ENCODE measurements around the gene EXOC1L.

The EXOC1L gene, protein sequence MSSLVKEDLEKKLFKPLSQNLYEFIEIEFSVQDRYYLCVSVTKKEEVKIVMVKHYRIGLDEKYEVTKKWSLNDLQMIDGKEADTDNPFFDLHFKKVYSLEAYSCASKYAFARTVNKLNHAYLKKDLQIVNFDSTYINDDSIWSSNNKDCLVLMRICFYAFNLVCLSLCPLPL

DNA sequence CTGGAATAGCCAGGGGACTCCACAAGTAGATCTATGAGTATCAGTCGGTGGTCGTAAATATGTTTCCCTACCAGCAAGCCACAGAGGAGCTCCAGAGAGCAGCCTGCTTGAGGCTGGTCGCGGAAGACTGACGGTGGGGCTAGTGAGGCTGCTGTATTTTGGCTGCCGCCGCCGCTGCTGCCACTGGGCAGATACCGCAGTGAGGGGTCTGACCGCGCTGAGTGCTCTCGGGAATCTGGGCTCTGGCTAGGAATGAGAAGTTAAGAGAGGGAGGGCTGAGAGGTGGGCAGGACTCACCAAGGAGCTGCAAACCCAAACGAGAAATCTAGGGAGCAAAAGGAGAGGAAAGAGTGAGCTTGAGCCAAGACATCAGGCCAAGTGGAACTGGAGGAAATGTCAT, at the start of gene EXOC1L:
EXOC1L (plus strand) TSS at position 157 of the 400 bp plus-strand sequence; CDS start at position 394, 237 bp downstream.
- no peak for DNase-seq (ENCODE audit: low read depth in 2 of 2)

DNA sequence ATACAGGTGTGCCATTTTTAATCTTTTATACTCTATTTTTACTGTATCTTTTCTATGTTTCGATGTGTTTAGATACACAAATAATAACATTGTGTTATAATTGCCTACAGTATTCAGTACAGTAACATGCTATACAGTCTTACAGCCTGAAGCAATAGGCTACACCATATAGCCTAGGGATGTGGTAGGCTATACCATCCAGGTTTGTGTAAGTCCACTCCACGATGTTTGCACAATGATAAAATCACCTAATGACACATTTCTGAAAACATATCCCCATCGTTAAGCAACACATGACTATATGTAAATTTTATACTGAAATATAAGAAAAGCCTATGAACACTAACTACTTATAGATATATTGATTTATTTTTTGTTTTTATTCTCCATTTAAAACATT, 48.9 kb upstream of the EXOC1L start:
- no peak for DNase-seq (ENCODE audit: low read depth in 2 of 2)

DNA sequence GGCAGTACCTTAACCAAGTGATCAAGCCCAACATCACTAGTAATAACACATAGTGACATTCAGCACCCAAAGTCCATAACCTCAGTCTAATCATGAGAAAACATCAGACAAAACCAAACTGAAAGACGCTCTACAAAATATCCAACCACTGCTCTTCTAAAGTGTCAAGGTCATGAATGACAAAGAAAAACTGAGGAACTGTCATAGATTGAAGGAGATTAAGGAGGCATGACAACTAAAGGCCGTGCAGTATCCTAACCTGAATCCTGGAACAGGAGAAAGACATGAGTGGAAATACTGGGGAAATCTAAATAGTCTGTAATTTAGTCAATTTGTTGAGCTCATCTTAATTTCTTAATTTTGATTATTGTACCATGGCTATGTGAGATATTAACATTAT, 38.2 kb upstream of the EXOC1L start:
- no peak for DNase-seq (ENCODE audit: low read depth in 2 of 2)

DNA sequence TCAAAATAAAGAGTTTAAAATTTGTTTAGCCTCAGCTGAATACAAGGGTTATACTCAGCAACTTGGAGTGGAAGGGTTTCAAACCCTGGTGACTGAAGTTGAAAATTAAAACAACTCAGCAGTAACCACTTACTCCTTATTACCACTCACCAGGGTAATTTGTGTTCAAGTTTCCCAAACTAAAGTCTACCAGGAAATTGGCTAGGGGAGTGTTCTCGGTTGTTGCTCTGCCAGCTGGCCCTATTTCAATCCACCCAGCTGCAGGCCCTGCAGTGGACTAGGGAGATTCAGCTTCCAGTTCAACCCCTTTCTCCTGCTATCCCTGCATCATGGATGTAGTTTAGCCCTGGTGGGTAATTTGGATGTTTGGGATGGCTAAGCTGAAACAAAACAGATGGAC, 37.8 kb upstream of the EXOC1L start:
- no peak for DNase-seq (ENCODE audit: low read depth in 2 of 2)

DNA sequence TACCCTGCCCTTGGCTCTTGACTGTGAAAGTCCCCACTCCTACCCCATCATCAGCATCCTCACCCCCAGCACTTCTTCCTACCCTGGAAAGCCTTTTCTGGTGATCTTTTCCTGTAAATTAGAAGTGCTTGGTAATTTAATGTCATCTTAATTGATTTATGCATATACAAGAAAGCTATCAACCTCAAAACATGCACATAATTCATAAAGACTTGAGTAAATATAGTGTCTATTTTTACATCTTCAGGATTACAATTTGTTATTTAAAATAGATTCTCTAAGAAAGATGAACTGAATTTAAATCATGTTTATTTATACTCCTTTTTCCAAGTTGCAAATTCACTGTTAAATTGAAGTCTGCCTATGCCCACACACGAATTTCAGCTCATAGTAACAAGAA, 36.0 kb upstream of the EXOC1L start:
- no peak for DNase-seq (ENCODE audit: low read depth in 2 of 2)

DNA sequence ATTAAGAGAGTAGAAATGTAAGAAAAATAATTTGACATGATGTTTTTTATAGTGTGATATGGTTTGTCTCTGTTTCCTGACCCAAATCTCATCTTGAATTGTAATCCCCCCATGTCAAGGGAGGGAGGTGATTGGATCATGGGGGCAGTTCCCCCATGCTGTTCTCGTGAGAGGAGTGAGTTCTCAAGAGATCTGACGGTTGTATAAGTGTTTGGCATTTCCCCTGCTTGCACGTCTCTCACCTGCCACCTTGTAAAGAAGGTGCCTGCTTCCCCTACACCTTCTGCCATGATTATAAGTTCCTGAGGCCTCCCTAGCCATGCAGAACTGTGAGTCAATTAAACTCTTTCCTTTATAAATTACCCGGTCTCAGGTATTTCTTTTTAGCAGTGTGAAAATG, 34.8 kb upstream of the EXOC1L start:
- no peak for DNase-seq (ENCODE audit: low read depth in 2 of 2)

DNA sequence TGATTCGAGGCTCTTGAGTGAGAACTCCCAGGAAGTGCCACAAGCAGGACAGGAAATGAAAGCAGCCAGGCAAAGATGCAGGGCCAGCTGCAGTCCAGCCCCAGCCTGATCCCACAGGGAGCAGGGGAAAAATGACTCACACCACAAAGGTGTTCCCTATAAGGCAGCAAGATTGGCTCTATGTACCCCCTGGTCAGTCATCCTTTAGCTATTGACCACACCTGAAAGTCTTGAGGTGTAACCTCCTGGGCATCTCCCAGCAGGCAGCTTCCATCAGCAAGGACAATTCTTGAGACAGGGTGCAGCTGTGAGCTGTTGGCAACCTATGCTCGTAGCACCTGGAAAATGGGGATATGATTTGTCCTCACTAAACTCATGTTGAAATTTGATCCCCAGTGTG, 27.9 kb upstream of the EXOC1L start:
- no peak for DNase-seq (ENCODE audit: low read depth in 2 of 2)

DNA sequence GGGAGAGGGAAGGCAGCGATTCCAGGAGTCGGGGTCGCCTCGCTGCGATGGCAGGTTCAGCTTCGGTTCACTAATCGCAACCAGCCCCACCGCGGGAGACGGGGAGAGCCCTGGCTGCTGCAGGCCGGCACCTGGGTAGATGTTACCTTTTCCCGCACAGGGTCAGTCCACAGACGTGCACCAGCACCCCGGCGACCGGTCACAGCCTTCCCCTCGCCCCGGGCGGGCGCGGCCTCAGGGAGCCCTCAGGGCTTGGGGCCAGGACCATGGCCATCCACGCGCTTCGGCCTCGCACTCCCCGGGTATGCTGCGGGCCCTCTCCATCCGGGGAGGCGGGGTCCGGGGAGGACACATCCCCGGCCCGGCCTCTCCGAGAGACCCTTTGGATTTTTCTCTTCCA, 26.1 kb upstream of the EXOC1L start:
- no peak for DNase-seq (ENCODE audit: low read depth in 2 of 2)

DNA sequence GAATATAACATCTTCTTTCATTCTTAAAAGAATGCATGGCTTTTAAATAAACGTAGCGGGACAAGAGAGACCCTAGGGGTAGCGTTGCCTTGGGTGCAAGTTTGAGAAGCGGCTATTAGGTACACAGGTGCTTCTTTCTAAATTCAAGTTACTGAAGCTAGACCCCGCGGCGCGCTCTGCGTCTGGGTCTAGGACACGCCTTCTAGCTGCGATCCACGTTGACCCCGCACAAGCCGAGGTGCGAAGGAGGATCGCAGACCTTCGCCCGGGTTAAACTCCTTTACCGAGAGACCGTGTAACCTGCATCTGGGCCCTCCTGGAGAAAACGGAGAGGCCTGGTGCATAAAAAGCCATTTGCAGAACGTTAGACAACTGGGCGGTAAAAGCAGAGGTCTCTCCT, 25.5 kb upstream of the EXOC1L start:
- no peak for DNase-seq (ENCODE audit: low read depth in 2 of 2)

DNA sequence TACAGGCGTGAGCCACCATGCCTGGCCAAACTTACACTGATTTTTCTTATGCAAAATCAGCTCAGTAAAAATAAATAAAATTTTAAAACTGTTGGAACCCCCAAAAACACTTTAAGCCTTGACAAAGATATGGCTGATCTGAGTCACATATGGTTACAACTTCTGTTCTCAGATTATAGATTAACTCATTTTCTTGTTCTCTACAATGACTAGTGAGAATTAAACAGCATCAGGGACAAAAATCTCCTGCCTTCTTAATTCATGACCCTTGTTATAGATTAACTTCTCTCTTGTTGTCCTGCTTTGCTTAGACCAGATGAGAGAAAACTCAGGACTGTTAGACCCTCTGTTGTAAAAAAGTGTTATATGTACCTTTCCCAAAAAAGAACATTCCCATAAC, 24.2 kb upstream of the EXOC1L start:
- DNase-seq (ENCODE audit: low read depth in 2 of 2), result no peak

DNA sequence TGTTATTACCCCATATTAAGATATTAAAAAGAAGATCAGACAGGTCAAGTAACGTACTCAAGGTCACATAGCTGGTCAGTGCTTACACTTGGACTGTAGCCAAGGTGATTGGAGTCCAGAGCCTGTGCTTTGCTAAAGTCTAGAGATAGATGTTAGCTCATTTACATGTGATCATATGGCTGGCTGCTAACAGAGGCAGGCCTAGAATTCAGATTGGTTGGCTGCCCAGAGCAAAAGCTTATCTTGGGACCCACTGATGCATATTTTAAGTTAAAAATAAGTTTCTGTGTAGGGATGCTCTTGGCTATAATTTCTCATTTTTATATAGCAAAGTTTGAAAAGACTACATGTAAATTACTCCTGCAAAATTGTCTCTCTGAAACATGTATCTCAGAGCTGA, 18.1 kb upstream of the EXOC1L start:
- DNase-seq (ENCODE audit: low read depth in 2 of 2), result no peak

DNA sequence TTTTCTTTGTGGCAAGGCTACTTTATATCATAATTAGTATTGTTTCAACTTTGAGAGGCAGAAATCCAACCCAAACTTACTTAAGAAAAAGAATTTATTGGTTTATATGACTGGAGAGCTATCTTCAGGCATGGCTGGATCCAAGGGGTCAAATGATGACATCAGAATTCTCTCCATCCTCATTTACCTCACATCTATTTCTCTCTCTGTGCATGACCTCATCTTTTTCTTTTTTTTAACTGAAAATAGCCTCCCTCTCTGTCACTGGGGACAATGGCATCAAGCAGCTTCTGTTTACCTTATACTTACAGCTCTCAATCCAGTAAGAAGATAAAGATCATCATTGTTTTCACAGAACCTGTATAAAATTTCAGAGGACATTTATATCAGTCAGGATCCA, 12.0 kb upstream of the EXOC1L start:
- no peak for DNase-seq (ENCODE audit: low read depth in 2 of 2)

DNA sequence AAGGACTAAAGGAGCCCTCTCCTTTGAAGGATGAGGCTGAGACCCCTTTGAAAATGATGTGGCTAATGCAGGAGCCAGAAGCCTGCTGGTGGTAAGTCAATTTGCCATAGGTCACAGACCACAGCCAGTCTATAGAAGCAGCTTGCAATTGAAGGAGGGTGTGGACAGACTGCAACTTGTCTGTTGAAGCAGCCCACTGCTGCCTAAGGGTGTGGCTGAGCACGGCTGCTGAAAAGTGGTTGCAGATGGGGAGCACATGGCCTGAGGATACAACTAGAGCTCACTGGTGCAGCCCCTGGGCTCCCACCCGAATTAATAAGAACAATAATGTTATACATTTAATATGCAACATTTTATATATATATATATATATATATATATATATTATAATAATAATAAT, 11.4 kb upstream of the EXOC1L start:
- no peak for DNase-seq (ENCODE audit: low read depth in 2 of 2)

DNA sequence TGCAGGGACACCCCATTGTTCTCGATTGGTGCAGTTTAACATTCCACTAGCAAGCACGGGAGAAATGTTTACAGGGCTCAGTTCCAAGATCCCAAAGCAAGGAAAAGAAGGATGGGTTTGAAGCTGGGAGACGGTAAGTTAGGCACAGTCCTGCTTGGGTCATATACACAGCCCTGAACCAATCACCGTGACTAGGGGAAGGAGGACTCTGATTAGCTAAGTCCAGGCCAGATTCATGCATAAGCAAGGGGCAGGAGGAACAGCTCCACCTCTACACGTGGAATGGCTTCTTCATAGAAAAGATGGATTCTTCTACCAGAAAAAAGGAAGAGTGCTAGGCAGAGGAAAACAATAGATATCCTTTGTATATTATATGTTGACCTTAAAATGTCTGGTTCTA, 11.0 kb upstream of the EXOC1L start:
- DNase-seq (ENCODE audit: low read depth in 2 of 2), result no peak

DNA sequence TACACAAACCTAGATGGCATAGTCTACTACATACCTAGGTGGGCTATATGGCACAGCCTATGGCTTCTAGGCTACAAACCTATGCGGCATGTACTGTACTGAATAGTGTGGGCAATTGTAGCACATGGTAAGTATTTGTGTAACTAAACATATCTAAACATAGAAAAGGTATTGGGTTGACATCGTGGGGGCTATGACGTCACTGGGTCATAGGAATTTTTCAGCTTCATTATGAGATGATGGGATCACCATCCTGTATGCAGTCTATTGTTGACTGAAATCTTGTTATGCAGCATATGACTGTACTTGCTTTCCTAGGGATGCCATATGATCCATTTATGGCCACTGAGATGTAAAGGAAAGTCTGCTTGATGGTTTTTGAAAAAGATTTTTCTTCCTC, 1.9 kb upstream of the EXOC1L start:
- DNase-seq (ENCODE audit: low read depth in 2 of 2), result no peak

DNA sequence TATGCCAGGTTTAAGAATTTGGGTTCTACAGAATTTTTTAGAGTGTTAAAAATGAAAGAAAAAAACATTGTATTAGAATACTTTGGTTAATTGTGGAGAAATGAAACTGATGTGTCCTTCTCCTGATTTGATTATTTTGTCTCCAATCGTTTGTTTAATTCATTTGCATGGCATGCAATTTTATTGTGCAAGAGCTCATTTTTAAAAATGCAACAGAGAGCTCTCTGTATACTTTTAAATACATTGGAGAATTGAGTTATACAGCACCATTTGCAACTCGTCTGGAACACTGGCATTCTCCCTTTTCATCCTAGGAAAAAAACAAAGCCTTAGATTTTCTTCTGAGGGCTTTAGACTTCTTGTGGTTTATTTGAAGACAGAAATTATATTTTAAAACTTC, 689 bp downstream of the EXOC1L start:
- DNase-seq (ENCODE audit: low read depth in 2 of 2), result no peak

DNA sequence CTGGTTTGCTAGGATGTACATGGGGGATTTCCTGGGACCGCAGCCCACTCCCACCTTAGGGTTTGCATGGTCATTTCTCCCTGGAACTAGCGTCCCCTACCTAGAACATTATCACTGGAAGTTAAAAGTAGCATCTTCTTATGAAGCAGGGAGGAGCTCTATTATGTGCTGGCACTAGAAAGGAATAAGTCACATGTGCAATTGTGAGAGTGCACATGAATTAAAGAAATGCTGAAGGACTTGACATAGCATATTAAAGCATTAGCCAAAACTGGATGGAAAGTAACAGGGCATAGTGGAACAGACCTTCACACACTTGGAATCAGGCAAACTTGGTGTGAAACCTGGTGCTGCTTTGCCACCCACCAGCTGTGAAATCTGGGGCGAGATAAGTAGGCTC, 2.7 kb downstream of the EXOC1L start:
- no peak for DNase-seq (ENCODE audit: low read depth in 2 of 2)

DNA sequence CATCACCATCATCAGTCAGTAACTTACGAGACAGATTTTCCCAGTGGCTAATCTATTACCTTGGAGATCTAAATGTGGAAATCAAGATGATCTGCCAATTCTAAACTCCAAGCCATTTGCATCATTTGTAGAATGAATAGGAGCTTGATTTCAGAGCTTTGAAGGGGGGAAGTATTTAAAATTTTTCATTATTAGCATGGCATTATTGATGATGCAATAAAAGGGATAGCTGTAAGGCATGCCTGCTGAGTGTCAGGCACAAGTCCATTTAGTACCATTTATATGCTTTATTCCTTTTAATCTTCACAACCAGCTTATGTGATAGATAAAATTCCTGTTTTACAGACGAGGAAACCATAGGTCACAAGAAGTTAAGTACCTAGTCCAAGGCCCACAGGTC, 5.3 kb downstream of the EXOC1L start:
- DNase-seq (ENCODE audit: low read depth in 2 of 2), result no peak

DNA sequence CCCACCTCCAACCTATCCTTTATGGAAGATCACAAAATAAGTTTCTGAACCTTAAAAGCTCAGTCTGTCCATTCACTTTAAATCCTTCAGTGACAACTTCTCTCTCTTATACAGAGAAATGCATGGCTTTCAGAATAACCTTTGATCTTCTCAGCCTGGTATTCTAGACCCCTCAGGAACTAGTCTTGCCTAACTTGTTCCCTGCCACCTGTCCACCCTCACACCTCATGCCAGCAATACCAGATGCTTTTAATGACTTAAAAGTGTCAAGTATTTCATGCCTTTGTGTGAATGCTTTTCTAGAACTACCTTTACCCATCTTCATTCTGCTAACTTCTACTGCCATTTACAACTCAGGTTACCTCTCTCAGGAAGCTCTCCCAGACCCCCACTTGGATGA, 7.4 kb downstream of the EXOC1L start:
- no peak for DNase-seq (ENCODE audit: low read depth in 2 of 2)

DNA sequence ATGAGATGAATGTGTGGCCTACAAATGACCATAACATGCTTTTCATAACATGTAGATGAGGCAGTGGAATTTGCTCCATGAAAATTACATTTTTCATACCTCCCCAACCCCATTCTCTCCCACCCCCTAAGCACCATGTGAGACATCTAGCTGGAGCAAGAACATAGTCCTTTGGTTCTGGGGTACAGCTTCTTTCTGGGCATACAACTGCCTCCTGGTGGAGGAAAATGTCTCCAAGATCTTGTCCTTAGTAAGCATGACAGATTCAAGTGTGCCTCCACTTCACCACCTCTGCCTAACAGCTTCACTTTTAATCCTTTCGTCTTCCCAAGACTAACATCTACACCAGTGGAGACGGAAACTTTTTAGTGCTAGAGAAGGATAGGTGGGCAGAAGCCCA, 8.0 kb downstream of the EXOC1L start:
- DNase-seq (ENCODE audit: low read depth in 2 of 2), result no peak

DNA sequence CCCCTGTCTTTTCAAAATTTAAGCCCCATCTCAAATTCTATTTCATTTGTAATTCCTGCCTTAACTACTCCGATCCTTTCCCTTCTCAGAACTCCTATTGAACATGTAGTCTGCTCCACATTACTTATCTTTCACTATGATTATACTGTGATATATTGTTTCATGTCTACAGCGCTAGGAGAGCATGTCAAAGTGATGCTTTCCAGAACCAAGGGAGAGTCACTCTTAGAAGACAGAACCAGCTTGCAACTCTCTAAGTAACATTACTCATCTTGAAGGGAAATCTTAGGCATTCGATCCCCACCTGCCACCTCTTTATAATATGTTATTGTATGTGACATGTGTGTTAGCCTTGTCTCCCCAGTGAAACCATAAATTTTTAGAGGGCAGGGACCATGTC, 10.5 kb downstream of the EXOC1L start:
- no peak for DNase-seq (ENCODE audit: low read depth in 2 of 2)

DNA sequence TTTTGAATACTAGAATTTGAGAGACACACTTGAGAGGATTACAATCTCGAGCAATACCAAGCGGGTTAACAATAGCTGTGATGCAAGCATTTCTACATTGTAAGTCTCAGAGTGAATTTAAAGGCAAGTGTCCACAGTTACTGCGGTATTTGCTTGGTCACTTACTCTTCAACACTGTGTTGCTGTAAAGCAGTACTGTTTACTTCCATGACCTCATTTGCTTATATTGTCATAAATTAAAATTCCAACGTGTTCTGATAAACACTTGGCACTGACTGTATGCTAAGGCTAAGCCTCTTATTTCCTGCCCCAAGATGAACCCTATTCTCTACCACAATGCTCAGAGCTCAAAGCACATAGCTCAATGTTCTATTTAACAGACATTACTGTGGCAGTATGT, 11.1 kb downstream of the EXOC1L start:
- DNase-seq (ENCODE audit: low read depth in 2 of 2), result no peak

DNA sequence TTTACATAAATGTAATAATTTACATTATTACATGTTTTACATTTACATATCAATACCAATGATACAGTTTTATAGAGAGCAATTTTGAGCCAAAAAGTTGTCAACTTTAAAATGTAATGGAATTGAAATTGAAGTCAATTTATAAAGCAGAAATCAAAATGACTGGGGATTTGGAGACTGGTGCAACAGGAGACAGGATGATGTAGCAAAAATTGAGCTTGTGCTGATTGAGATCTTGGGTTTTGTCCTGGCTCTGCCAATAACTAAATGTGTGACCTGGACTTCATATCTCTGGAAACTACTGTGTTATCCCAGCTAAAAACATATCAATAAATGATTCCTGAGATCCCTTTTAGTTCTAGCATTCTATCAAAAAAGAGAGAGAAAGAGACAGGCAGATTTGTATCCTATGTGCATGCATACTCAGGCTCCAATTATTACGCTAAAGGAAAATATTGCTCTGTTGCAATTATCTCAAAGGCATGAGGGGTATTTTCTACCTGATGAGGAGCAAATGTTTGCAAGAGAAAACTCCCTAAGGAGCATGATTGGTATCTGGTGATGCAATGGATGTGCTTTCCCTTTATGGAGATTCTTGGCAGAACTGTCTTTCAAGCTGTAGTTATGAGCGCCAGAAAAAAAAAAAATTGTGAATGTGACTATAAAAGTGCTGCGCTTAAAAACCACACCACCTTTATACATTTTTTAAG, 14.7 kb downstream of the EXOC1L start:
- no peak for DNase-seq (ENCODE audit: low read depth in 2 of 2)

DNA sequence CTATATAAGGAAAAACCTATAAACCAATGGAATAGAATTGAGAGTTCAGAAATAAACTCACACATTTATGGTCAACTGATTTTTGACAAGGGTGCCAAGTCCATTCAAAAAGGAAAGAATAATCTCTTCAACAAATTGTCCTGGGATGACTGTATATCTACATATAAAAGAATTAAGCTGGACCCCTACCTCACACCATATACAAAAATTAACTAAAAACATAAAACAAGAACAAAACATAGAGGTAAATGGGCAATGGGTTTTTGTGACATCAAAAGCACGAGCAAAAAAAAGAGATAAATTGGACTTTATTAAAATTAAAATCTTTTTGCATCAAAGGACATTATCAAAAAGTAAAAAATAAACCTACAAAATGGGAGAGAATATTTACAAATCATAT, 18.3 kb downstream of the EXOC1L start:
- no peak for DNase-seq (ENCODE audit: low read depth in 2 of 2)
